Stimulated activated CD8-positive, alpha-beta memory T cell treated with anti-CD3 and anti-CD28 coated beads, Interleukin-12 subunit alpha, Interleukin-12 subunit beta, amount 100 ng/mL, for 4 hours (primary cell): ENCODE results near the gene RASAL2.
"Not testable (repeated sequence)": the region's sequence is repeated elsewhere in the genome, so short reads cannot be mapped to it uniquely, and the experiment has no call there.

ENCODE experiments used
- DNase-seq: peaks from one replicate; pipeline ENCODE4 v3.0.0-alpha.2; 2020; ENCODE audit warnings: low read depth

Gene RASAL2

DNA sequence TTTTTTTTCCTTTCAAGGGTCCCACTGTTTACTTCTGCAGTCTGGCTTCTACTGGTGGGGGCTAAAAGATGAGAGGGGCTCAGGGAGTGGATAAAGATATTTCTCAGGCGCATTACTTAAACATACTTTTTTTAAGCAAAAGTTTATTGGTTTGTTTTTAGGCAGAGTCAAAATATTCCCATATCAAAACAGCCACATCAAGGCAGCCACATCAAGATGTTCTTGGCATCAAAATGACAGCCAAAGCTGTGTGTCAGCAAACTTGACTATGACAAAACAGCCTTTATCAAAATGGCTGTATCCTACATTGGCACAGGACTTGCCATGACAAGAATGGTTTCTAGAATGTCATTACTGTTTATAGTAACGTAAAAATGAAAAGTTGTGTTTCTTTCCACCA, 22.1 kb upstream of the RASAL2 start:
- no peak for DNase-seq

GRCh38 chr1:178072326-178072725, 21.6 kb upstream of the RASAL2 start:
- DNase-seq: no peak

DNA sequence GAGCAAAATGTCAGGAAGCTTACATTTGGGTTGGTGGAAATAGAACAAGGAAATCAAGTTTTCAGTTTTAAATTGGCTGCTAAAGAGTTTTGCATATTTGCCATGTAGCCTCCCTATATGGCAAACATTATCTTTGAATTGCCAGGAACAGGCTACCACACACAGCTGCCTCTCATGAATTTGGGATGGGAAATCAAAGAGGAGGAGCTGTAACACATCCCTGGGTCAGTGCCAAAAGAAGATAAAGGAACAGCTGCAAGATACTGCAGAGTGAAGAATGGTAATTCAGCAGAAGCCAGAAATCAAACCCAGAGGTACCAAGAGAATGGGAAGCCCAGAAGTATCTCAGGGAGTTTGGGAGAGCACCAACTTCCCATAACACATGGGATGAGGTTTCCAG, 18.6 kb upstream of the RASAL2 start:
- DNase-seq: no peak

- no peak for DNase-seq
Observed at GRCh38 chr1:178076607-178077006, 17.3 kb upstream of the RASAL2 start.

GRCh38 chr1:178077917-178078316, 16.0 kb upstream of the RASAL2 start:
- DNase-seq: no peak

GRCh38 chr1:178086294-178086693, 7.6 kb upstream of the RASAL2 start:
- DNase-seq: no peak

GRCh38 chr1:178086766-178087165, 7.1 kb upstream of the RASAL2 start:
- no peak for DNase-seq

DNA sequence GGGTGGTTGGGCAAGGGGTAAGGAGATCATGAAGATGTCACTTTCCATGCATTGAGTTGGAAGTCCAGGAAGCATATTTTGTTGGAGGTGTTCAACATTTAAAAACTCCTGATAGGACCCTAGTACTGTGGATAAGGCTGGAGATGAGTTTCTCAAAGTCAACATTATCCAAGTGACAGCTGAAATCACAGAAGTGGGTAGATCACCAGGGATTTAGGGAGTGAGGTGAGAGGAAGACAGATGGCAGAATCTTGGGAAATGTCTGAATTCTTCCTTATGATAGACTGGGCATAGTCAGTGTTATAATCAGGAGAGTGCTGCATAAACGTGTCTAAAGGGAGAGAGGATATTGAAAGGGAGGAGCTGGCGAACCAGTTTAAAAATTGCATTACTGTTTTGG, 5.3 kb upstream of the RASAL2 start:
- no peak for DNase-seq

DNA sequence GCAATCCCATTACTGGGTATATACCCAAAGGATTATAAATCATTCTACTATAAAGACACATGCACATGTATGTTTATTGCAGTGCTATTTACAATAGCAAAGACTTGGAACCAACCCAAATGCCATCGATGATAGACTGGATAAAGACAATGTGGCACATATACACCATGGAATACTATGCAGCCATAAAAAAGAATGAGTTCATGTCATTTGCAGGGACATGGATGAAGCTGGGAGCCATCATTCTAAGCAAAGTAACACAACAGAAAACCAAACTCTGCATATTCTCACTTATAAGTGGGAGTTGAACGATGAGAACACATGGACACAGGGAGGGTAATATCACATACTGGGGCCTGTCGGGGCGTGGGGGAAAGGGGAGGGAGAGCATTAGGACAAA, 2.5 kb upstream of the RASAL2 start:
- DNase-seq: not testable (repeated sequence)

DNA sequence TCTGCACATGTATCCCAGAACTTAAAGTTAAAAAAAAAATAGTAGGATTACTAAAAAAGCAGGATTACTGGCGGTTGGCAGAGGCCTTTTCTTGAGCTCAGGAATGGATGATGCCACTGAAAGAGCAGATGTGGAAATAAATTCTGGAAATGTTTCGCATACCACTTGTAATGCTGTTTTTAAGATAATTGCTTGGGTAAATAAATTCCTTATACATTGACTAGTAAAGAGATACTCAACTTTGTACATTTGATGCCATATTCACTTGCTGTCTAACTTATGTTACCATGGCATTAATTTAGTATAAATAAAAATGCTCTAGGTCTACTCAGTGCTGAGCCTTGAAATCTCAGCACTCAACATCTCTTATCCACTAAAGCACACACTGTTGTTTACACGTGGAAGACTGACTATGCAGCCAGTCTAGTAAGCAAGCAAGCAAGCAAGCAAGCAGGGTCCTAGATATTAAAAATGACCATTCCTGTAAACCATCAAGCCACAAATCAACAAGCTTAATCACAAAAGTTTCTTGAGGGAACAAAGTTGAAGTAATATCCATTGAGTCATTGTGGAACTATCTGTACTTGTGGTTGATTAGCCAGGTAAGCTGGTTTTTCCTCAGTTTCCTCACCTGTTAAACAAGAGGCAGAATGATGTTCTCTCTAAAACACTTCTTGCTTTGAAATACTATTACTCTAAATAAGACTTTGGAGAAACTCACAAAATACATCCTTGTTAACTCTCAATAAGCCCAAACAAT, 1.7 kb upstream of the RASAL2 start:
- DNase-seq: no peak

- no peak for DNase-seq
Observed at GRCh38 chr1:178092878-178093493, 918 bp upstream of the RASAL2 start.

DNA sequence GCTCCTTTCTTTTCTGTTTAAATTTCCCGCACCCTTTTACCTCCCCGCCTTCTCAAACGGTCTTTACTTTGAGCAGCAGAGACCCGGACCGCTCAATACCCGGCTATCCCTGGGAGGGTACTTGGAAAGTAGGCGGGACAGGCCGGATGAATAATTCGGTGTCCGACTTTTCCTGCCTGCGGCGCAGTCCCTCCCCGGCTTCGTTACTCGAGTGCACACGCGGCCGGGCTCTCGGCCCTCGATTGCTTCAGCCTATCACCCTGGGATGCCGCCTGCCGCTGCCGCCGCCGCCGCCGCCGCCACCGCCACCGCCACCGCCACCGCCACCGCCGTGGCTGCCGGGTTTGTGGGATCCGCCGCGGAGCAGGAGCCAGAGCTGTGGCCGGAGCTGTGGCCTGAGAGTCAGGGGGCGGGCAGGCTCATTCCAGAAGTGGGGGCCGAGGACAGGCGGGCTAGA, 382 bp upstream of the RASAL2 start:
- DNase-seq: peak; percentile 3

- no peak for DNase-seq
Observed at GRCh38 chr1:178094739-178095645, 1.1 kb downstream of the RASAL2 start.

DNA sequence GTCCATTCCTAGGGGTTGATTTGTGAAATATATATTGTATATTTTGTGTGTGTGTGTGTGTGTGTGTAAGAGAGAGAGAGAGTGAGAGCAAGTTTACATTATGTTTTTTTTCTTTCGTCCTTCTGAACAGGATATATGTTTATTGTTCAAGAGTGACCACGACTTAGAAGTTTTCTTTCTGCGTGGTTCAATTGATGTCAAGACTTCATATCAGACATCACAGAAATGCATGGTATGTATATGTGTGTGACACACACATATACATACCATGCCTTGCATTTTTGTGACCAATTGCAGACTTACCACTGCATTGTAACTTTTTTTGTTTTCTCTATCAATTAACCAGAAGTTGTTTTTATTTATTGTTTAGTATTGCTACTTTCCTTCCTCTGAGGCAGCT, 2.5 kb downstream of the RASAL2 start:
- DNase-seq: no peak

- no peak for DNase-seq
Observed at GRCh38 chr1:178098262-178098661, 4.4 kb downstream of the RASAL2 start.

DNA sequence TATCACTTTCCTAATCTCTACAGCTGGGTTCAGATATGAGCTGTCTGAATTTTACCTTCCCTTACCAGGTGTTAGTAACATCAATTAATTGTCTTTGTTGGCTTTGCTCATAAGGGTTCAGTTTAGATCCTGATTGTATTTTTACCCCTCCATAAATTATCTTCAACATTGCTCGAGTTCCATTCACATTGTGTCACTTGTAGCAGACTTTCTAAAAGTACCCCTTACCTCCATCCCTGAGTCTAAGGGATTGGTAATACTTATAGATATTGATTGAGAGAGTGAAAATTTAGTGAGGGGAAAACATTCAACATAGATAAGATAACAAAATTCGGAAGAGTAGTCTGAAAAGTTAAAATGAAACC, 7.3 kb downstream of the RASAL2 start:
- no peak for DNase-seq

- DNase-seq: no peak
Observed at GRCh38 chr1:178101654-178102053, 7.8 kb downstream of the RASAL2 start.

DNA sequence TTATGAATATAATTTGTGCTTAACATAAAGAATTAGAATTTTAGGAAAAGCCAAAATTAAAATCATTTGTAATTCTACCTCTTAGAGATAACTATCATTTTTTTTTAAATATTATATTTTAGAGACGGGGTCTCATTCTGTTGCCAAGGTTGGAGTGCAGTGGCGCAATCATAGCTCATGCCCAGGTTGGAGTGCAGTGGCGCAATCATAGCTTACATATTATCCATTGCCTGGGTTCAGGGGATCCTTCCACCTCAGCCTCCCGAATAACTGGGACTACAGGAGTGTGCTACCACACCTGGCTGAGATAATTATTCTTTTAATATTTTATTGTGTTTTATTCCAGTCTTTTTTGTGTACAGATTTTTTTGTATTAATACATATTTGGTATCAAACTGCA, 8.3 kb downstream of the RASAL2 start:
- no peak for DNase-seq

DNA sequence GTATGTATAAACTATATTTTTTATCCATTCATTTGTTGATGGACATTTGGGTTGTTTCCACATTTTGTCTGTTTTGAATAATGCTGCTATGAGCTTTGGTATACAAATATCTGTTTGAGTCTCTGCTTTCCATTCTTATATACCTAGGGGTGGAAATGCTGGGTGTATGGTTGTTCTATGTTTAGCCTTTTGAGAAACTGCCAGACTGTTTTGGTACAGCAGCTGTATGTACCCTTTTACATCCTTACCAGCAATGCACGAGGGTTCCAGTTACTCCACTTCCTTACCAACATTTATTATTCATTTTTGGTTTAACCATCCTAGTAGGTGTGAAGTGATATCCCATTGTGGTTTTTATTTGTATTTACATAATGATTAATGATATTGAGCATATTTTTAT, 13.9 kb downstream of the RASAL2 start:
- no peak for DNase-seq

GRCh38 chr1:178109348-178110143, 15.6 kb downstream of the RASAL2 start:
- no peak for DNase-seq

GRCh38 chr1:178115260-178115659, 21.4 kb downstream of the RASAL2 start:
- no peak for DNase-seq

DNA sequence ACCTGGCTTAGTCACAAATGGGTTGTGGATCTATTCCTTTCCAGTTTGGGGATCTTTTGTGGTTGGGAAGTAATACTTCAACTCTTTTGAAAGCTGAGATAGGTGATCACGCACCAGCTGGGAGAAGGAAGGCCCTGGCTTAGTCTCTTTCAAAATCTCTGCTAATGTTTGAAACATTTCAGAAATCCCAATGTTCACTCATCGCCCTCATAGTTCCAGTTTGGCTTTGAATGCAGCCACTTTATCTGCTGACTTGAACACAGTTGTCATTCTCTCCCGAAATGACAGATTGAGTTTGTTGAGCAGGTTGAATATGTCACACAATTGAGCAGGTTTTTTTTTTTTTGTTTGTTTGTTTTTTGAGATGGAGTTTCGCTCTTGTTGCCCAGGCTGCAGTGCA, 24.6 kb downstream of the RASAL2 start:
- no peak for DNase-seq
